ENCODE results near the gene RAB36.

Gene RAB36

DNA sequence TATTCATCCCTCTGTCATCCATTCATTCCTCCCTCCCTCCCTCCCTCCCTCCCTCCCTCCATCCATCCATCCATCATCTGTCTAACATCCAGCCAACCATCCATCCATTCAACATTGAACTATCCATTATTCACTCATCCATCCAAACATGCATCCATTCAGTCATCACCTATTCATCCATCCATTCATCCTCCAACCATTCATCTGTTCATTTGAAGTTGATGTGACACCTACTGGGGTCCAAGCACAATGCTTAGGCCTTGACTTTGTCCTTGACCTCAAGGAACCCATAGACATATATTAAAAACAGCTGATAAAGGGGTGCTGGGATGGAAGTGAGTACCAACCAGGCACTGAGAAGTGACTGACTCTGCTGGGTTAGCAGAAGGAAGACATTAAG is 61.6 kb downstream of the RAB36 start:
- ATAC-seq (no peak), DNase-seq (no peak)

DNA sequence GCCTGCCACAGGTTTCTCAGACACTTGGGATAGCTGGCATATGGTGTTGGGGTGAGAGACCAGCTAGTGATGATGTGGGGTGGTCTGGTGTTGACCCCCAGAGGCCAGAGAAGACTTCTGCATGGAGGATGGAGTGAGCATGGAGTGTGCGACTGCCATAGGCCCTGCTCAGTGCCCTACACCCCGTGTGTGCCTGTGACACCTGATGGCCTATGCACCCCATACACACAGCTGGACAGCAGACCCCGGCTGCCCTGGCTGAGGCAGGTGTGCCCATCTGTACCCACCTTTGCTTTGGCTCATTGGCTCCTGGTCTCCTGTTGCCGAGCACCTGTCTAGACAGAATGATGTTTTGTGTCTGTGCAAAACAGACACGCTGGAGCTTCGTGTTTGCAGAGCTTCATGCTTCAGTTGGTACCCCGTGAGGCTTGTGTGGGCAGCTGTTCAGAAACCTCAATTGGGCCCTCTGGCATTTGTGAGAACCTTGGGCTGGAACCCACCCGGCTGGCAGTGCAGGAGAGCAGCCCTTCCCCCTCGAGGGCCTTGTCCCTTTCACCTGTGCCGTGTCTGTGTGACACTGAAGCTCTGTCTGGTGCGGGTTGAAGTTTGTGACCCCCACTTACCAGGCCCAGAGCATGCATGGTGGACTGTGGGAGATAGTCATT is 62.6 kb downstream of the RAB36 start:
- ATAC-seq, result no peak
- no peak for DNase-seq

GRCh38 chr22:23210428-23211170 is 65.3 kb downstream of the RAB36 start:
- no peak for ATAC-seq
- DNase-seq, result no peak

DNA sequence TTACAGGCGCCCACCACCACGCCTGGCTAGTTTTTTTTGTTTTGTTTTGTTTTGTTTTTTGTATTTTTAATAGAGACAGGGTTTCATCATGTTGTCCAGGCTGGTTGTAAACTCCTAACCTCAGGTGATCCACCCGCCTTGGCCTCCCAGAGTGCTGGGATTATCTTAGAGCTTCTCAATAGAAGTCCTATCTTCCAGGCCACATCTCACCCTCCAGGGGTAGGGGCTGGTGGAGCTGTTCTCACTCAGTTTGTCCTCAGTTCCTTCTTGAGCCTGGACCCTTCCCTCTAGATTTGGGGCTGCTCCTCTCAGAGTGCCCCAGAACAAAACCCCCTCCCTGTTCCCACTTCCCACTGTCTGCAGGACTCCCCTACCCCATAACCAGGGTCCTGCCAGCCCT is 66.3 kb downstream of the RAB36 start:
- DNase-seq (no peak), ATAC-seq (no peak)

DNA sequence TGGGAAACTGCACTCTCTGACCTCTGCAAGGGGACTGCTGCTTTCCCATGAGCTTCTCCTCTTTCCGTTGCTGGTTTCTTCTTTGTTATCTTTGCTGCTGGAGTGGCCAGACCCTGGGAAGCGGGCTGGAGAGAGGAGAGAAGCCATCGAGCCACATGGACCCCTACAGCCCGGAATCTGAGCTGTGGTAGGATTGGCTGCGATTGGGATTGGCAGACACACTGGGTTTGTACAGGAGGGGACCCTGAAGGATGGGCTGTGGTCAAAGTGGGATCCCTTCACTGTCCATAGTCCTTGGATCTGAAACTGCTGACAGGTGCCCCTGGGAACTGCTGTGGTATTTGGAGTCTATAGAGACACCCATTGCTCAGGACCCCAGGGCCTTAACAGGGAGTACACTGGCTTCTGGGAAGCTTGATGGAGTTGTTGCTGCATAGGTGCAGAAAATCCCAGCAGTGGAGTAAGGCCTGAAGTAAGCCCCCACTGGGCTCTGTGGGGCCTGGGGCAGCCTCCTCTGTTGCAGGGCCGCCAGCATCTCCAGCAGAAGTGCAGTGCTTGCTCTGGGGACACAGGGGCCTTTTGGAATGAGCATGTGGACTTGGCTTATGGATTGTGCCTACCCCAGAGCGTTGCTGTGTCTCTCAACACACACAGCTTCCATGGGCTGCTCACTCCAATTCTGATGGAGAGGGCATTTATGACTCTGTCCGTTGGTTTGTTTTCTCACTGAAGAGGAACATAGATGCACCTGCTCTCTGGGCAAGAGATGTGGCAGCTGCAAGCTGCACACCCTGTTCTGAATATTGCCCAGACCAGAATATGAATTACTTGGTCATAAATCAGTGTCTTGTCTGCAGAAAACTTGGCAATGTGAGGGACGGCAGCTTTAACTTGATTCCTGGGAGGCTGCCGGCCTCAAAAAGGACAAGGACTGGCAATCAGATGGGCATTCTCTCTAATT is 67.1 kb downstream of the RAB36 start:
- no peak for DNase-seq
- ATAC-seq, result no peak

- DNase-seq (no peak), ATAC-seq (no peak)
These were observed 67.8 kb downstream of the RAB36 start for GRCh38 chr22:23213022-23213555.

DNA sequence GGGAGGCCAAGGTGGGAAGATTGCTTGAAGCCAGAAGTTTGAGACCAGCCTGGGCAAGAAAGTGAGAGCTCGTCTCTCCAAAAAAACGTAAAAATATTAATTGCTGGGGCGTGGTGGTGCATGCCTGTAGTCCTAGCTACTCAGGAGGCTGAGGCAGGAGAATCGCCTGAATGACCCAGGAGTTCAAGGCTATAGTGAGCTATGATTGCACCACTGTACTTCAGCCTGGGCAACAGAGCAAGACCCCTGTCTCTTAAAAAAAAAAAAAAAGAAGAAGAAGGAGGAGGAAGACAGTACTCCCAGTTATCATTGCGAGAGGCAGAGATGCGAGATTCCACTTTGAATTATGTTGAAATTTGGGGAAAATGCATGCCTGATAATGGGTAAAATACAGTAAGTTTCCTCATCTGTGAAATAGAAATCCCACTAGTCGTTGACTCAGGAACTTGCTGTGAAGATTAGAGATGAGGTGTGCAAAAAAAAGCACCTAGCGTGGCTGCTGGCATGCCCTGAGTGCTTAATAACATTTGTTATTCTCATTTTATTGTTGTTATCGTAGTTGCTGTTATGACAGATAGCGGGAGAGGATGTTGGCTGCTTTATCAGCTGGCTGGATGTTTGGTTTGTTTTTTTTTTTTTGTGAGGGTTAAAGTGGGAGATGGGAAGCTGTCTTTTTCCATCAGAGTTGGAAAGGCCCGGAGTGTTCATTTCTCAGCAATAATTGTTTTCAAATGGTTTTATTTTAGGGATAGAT is 68.5 kb downstream of the RAB36 start:
- DNase-seq (no peak), ATAC-seq (no peak)

Measured in stimulated activated naive CD8-positive, alpha-beta T cell treated with anti-CD3 and anti-CD28 coated beads, Interleukin-15, Interleukin-2, amounts not matched to agents 100 U/mL and 50 U/mL, for 24 hours (primary cell).